GM13977 (cell line): ENCODE measurements around the gene ATP11B.

Source experiments
- DNase-seq: peaks from one replicate; pipeline ENCODE4 v3.0.0; 2012; ENCODE audit warnings: low spot score
- in situ Hi-C: fragments of 300-500 bp; cut with MboI; formaldehyde crosslinking; loops from one replicate; pipeline ENCODE4 v1.12.0; 2022; ENCODE audit warnings: low sequenced_read_pairs, low pct_unique_long_range_greater_than_20kb, mixed read lengths, inconsistent platforms; ENCODE audit not compliant: unreplicated experiment
- TF ChIP-seq, protein P1 (sequence below): IDR thresholded peaks from 2 replicates; pipeline ENCODE4 v1.5.1; 2012; ENCODE audit warnings: mild to moderate bottlenecking, control low read depth; ENCODE audit not compliant: insufficient read depth; ENCODE audit errors: extremely low read depth, missing control alignments

The ATP11B gene

DNA sequence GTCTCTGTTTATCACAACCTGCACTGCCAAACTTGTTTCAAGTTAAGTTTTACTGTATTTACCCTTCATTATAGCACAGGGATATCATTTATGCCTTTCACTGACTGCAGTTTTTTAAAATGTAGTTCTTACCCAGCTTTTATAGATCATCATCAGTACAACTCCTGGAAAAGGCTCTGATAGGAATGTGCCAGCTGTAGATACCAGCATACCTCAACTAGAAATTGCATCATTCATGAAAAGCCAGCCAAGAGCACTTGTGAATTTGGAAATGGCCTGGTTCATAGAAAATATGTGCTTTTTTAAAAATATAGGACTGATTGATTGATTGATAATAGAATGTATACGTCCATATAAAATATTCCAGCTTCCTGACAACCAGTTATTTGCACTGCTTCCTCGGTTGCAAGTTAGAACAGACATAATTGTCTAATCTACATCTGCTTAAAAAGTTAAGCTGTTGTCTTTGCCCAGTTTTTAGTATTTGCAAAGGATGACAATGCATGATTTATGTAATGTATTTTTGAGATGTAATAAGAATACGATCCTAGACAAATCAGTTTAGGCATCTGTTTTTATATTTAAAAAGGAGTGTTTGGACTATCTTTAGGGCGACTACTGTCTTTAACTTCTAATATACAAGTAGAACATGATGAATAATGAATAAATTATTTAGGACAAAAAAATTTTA, 128.5 kb downstream of the ATP11B start:
- in situ Hi-C loops, result loop anchor here (25.0 kb wide), 1 partner anchor 465 kb away; no protein-coding TSS in a partner anchor
- DNase-seq, result no peak

DNA sequence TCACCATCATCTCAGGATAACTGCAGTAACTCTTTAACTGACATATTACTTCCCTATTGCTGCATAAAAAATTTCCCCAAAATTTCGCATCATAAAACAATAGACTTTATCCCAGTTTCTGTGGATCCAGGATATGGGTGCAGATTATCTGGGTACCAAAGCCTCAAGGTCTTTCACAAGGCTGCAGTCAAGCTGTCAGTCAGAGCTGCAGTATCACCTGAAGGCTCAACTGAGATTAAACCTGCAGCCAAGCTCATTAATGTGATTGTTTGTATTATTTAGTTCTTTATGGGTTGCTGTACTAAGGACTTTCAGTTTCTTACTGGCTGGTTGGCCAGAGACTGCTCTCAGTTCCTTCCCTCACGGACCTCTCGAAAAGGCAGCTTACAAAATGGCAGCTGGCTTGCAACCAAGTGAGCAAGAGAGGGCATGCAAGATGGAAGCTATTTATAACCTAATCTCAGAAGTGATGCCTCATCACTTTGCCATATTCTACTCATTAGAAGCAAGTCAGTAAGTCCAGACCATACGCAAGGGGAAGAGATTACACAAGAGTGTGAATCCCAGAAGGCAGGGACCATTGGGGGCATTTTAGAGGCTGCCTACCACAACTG, 132.1 kb downstream of the ATP11B start:
- DNase-seq, result peak; percentile 56
- in situ Hi-C loops, result no loop called here
- TF ChIP-seq, protein P1, sequence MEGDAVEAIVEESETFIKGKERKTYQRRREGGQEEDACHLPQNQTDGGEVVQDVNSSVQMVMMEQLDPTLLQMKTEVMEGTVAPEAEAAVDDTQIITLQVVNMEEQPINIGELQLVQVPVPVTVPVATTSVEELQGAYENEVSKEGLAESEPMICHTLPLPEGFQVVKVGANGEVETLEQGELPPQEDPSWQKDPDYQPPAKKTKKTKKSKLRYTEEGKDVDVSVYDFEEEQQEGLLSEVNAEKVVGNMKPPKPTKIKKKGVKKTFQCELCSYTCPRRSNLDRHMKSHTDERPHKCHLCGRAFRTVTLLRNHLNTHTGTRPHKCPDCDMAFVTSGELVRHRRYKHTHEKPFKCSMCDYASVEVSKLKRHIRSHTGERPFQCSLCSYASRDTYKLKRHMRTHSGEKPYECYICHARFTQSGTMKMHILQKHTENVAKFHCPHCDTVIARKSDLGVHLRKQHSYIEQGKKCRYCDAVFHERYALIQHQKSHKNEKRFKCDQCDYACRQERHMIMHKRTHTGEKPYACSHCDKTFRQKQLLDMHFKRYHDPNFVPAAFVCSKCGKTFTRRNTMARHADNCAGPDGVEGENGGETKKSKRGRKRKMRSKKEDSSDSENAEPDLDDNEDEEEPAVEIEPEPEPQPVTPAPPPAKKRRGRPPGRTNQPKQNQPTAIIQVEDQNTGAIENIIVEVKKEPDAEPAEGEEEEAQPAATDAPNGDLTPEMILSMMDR, result no peak

More for the DNA sequence above, 128.5 kb downstream of the ATP11B start:
- TF ChIP-seq, protein P1, result no peak

DNA sequence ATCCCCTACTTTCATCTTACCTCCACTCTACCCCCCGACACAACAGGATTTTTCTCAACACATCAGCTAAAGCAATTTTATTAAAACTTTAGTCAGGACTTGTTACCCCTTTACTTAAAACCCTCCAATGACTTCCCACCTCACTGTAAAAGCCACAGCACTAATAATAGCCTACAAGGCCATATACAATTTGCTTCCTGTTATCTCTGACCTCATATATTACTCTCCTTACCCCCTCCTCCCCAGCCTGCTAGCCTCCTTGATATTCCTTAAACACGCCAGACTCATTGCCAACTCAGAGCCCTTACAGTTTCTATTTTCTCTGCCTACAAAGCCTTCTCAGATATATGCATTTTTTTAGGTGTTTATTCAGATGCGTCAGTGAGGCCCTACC, 132.6 kb downstream of the ATP11B start:
- no peak for DNase-seq
- in situ Hi-C loops, result no loop called here
- TF ChIP-seq, protein P1, result no peak

DNA sequence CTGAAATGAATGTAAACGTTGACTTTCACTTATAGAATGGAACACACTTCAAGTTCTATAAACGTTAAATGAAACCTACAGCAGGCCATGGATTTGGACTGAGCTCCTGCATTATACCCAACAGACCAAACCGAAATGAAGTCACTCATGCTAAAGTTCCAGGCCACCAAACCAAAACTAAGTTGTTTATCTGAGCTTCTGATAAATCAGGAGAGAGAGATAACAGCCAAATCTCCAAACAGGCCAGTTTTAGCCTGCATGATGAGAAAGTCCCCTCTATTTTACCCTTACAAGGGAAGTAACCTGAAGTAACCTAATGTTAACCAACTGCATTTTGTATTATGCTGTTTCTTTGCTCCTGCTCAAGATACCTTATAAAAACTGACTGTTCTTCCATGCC, 142.5 kb downstream of the ATP11B start:
- no peak for DNase-seq
- in situ Hi-C loops, result no loop called here
- TF ChIP-seq, protein P1, result no peak

DNA sequence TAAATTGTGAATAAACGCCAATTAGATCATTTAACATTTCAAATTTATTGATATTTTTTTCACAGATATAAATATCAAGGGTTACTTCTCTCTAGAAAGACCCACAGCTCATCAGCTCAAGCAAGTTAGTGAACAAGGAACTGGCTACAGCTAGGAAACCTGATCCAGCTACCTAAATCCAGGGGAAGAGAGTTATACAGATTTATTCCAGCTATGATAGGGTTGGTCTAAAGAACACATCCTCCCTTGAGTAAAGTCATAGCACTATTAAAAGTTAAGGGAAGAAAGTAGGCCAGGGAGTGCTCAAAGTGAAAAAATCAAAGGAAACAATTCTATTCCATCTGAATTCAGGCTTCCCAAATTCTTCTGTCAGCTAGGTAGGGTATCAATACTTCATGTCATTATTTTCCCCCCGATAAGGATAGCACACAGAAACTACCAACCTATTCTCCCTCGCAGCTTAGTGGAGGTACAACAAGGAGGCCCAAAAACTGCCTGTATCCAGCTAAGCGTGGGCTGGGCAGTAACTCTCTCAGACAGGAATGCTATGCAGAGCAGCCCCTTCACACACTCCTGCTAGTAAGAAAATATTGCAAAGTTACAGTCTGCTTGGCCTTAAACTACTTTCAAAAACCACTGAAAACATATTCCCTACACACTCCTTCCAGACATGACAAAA, 143.1 kb downstream of the ATP11B start:
- DNase-seq, result no peak
- in situ Hi-C loops, result no loop called here
- TF ChIP-seq, protein P1, result no peak

DNA sequence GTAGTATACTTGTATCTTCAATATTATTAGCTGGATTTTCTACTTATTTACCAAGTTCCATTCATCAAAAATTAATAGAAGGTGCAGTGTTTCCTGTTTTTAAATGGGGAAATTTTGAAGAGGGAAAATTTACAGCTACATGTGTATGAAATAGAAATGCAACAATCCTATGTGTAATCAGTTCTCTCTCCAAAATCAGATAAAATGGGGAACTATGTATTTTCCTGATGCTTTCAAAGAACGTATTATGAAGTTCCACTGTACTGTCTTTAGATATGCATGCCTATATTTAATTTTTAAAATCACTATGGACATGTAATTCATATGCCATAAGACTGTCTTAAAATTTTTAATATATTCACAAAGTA, 143.6 kb downstream of the ATP11B start:
- in situ Hi-C loops, result no loop called here
- DNase-seq, result no peak
- TF ChIP-seq, protein P1, result no peak
